ENCODE measurements around the gene BACH2.

GRCh38 chr6:90264561-90264960 is 32.1 kb downstream of the BACH2 start:
- TF ChIP-seq CTCF (IDR thresholded peaks at IDR 0.05) (no peak), POLR2AphosphoS5 (IDR thresholded peaks at IDR 0.05; ENCODE audit: insufficient read depth in 1 of 2, low read depth in 1 of 2) (no peak)
